CD8-positive, alpha-beta memory T cell (primary cell): ENCODE data around the gene LSAMP. TPM values are rescaled to one million over a fixed set of nuclear protein-coding genes. Genes with fewer than 3 reads are reported as not detected.
"Not testable (repeated sequence)": the region's sequence is repeated elsewhere in the genome, so short reads cannot be mapped to it uniquely, and the experiment has no call there.

Source experiments
- CTCF ChIA-PET: fragments of 350-600 bp; sonication (Branson Sonifier 250); formaldehyde crosslinking; loops from one replicate; lab custom pipeline; 2021; ENCODE audit warnings: antibody characterized with exemption; lab: Charles Lee
- POLR2A ChIA-PET: fragments of 350-600 bp; sonication (Branson Sonifier 250); formaldehyde crosslinking; loops from one replicate; lab custom pipeline; 2021; ENCODE audit warnings: antibody characterized with exemption; lab: Charles Lee
- DNase-seq, 5 donors: peaks; one replicate each; pipeline versions ENCODE4 v3.0.0 to v3.0.0-alpha.2; 2020 to 2022; ENCODE audit warnings: mixed read lengths in 1 of 5
- H3K27ac ChIP-seq: one replicate; pipeline ENCODE4 v1.7.0; 2013; ENCODE audit warnings: low read depth, mild to moderate bottlenecking, low read length, moderate library complexity
- H3K27me3 ChIP-seq: 2 replicates; pipeline ENCODE4 v1.7.0; 2013; ENCODE audit warnings: low read length, mild to moderate bottlenecking; ENCODE audit not compliant: insufficient read depth, poor library complexity, severe bottlenecking
- H3K36me3 ChIP-seq: 2 replicates; pipeline ENCODE4 v1.7.0; 2013; ENCODE audit warnings: mild to moderate bottlenecking, low read length, moderate library complexity; ENCODE audit not compliant: insufficient read depth
- H3K4me1 ChIP-seq: 2 replicates; pipeline ENCODE4 v1.7.0; 2013; ENCODE audit warnings: mild to moderate bottlenecking, low read length, moderate library complexity; ENCODE audit not compliant: insufficient read depth
- H3K4me3 ChIP-seq: 2 replicates; pipeline ENCODE4 v1.7.0; 2013; ENCODE audit warnings: mild to moderate bottlenecking, low read length
- H3K9me3 ChIP-seq: 2 replicates; pipeline ENCODE4 v1.7.0; 2013; ENCODE audit warnings: mild to moderate bottlenecking, low read length
- H3K27ac Mint-ChIP-seq, 8 donors: one replicate each; pipeline ENCODE4 v1.8.0; 2020 to 2021; ENCODE audit warnings: mixed read lengths in 8 of 8, mild to moderate bottlenecking in 6 of 8, inconsistent platforms in 3 of 8, moderate library complexity in 3 of 8
- H3K27me3 Mint-ChIP-seq, 2 donors: one replicate each; pipeline ENCODE4 v1.8.0; 2020 to 2021; ENCODE audit warnings: mixed read lengths in 2 of 2, mild to moderate bottlenecking in 1 of 2, moderate library complexity in 1 of 2
- H3K36me3 Mint-ChIP-seq, 3 donors: one replicate each; pipeline ENCODE4 v1.8.0; 2020 to 2021; ENCODE audit warnings: mixed read lengths in 3 of 3, inconsistent platforms in 1 of 3, mild to moderate bottlenecking in 1 of 3
- H3K4me1 Mint-ChIP-seq, 3 donors: one replicate each; pipeline ENCODE4 v1.8.0; 2020 to 2021; ENCODE audit warnings: mixed read lengths in 3 of 3, inconsistent platforms in 1 of 3, mild to moderate bottlenecking in 1 of 3
- H3K4me3 Mint-ChIP-seq, 7 donors: one replicate each; pipeline ENCODE4 v1.8.0; 2020 to 2021; ENCODE audit warnings: mixed read lengths in 7 of 7, mild to moderate bottlenecking in 6 of 7, moderate library complexity in 4 of 7, inconsistent platforms in 2 of 7
- H3K9me3 Mint-ChIP-seq, 5 donors: one replicate each; pipeline ENCODE4 v1.8.0; 2020 to 2022; ENCODE audit warnings: mixed read lengths in 5 of 5, mild to moderate bottlenecking in 3 of 5, moderate library complexity in 2 of 5, inconsistent platforms in 1 of 5
- polyA plus RNA-seq: library from polyadenylated mRNA; unstranded; fragments of 300-500 nt; fragmentation: Illumina TruSeq; gene quantifications from one replicate; pipeline ENCODE4 v1.2.3, GENCODE V29; 2021
- total RNA-seq, 2 experiments: library from RNA; stranded (reverse); gene quantifications; one replicate each; pipeline ENCODE4 v1.2.3, GENCODE V29; 2021

Gene LSAMP
- total and polyA plus RNA-seq, 3 experiments from 2014 or later, result not detected

- Mint-ChIP-seq H3K36me3 (no peaks in the 10 kb centered on the region), H3K27me3 (peaks cover 2 to 8% of the 10 kb centered on the region in 2 donors), H3K4me1 (no peaks in the 10 kb centered on the region), H3K27ac (no peak overlapping the region), H3K4me3 (no peak overlapping the region), H3K9me3 (no peaks in the 10 kb centered on the region)
- Histone ChIP-seq H3K27me3 (no peaks in the 10 kb centered on the region), H3K9me3 (no peaks in the 10 kb centered on the region), H3K4me1 (no peaks in the 10 kb centered on the region), H3K4me3 (no peak overlapping the region), H3K36me3 (no peaks in the 10 kb centered on the region), H3K27ac (no peak overlapping the region)
- POLR2A ChIA-PET, result no interaction called here
- DNase-seq, result no peak
- CTCF ChIA-PET, result interaction anchor here (0.9 kb wide), 1 partner anchor 23 kb away, joined by 3 read pairs; no protein-coding TSS in a partner anchor
Observed at GRCh38 chr3:115761927-115762305, 683.4 kb downstream of the LSAMP start.

GRCh38 chr3:115760716-115761115, 684.6 kb downstream of the LSAMP start:
- Mint-ChIP-seq H3K9me3 (no peaks in the 10 kb centered on the region), H3K4me1 (no peaks in the 10 kb centered on the region), H3K27me3 (peaks cover 2 to 4% of the 10 kb centered on the region in 2 donors), H3K4me3 (no peak overlapping the region), H3K27ac (no peak overlapping the region), H3K36me3 (no peaks in the 10 kb centered on the region)
- POLR2A ChIA-PET, result no interaction called here
- H3K36me3 ChIP-seq, result no peaks in the 10 kb centered on the region
- DNase-seq, result no peak
- H3K4me3 ChIP-seq, result no peak overlapping the region
- no peaks in the 10 kb centered on the region for H3K27me3 ChIP-seq
- no peak overlapping the region for H3K27ac ChIP-seq
- no peaks in the 10 kb centered on the region for H3K4me1 ChIP-seq
- H3K9me3 ChIP-seq, result no peaks in the 10 kb centered on the region
- CTCF ChIA-PET, result no interaction called here

DNA sequence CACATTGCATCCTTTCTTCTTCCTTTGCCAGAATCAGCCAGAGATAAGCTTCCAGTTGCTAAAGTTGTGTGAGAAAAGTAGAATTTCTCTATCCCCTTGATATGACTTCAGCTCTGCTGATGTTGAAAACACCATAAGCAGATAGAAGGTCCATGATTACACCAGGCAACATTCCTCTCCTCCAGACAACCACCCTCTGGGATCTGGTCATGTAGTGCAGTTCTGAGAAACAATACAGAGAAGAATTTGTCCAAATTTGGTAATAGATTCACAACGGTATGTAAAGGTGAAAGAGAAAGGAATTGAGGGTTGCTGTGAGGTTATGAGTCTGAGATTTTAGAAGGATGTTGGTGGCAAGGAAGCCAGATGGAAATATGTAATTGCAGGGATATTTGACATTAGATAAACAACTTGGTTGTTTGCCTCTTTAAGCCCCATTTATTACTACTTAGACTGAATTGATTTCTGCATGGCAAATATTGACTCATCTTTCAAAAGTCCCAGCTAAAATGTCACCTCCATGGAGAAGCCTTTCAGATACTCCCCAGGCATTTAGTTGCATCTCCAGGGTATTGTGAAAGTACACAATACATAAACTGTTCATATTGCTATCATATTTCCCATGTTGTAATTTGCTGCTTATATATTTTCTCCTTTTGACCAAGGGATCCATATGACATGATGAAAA, 687.1 kb downstream of the LSAMP start:
- H3K4me1 Mint-ChIP-seq, result no peaks in the 10 kb centered on the region
- H3K36me3 Mint-ChIP-seq, result no peaks in the 10 kb centered on the region
- H3K4me3 Mint-ChIP-seq, result no peak overlapping the region
- peaks cover 0 to 7% of the 10 kb centered on the region in 2 donors for H3K27me3 Mint-ChIP-seq
- H3K4me3 ChIP-seq, result no peak overlapping the region
- ChIA-PET CTCF (no interaction called here), POLR2A (no interaction called here)
- no peaks in the 10 kb centered on the region for H3K27me3 ChIP-seq
- H3K36me3 ChIP-seq, result no peaks in the 10 kb centered on the region
- no peak overlapping the region for H3K27ac ChIP-seq
- DNase-seq, result no peak
- H3K27ac Mint-ChIP-seq, result no peak overlapping the region
- H3K9me3 ChIP-seq, result no peaks in the 10 kb centered on the region
- H3K9me3 Mint-ChIP-seq, result peaks cover 0 to 2% (median 0%) of the 10 kb centered on the region in 5 donors
- no peaks in the 10 kb centered on the region for H3K4me1 ChIP-seq

GRCh38 chr3:115752978-115753377, 692.3 kb downstream of the LSAMP start:
- CTCF ChIA-PET, result interaction anchor here (1.6 kb wide), 1 partner anchor 9 kb away, joined by 3 read pairs; no protein-coding TSS in a partner anchor
- POLR2A ChIA-PET, H3K4me1 ChIP-seq, H3K36me3 ChIP-seq, H3K36me3 Mint-ChIP-seq, H3K27ac Mint-ChIP-seq, H3K27me3 ChIP-seq, H3K9me3 ChIP-seq, H3K4me3 Mint-ChIP-seq, H3K9me3 Mint-ChIP-seq, H3K27ac ChIP-seq, H3K4me1 Mint-ChIP-seq, H3K4me3 ChIP-seq, DNase-seq: not testable (repeated sequence)
- H3K27me3 Mint-ChIP-seq, result peaks cover 13 to 38% of the 10 kb centered on the region in 2 donors
